Measurements from ENCODE around the gene PACSIN1.

- no peak for TF ChIP-seq CTCF (conservative IDR thresholded peaks at IDR 0.05; ENCODE audit: low read depth, low read length)
- TF ChIP-seq EZH2 (IDR thresholded peaks at IDR 0.05; ENCODE audit: borderline replicate concordance, low read depth, low read length, poor library complexity, severe bottlenecking): no peak
Observed at GRCh38 chr6:34566830-34567546, 101.1 kb downstream of the PACSIN1 start.
